WTC11 (cell line): ENCODE results near the gene SH2B3.

Experiments used
- CREM ChIP-seq: sonication (generic); formaldehyde crosslinking; IDR thresholded peaks from 2 replicates; pipeline ENCODE4 v1.8.1; 2022; ENCODE audit warnings: mild to moderate bottlenecking, missing genetic modification reagents, moderate library complexity
- ZNF416 ChIP-seq: fragments of 250-450 bp; sonication (Bioruptor Pico); IDR thresholded peaks from 2 replicates; pipeline ENCODE4 v1.9.0; 2021; ENCODE audit warnings: mild to moderate bottlenecking, inconsistent platforms
- TF ChIP-seq, protein P1 (sequence below): fragments of 200-600 bp; IDR thresholded peaks from 2 replicates; pipeline ENCODE4 v1.8.0; 2022; ENCODE audit warnings: antibody characterized with exemption

DNA sequence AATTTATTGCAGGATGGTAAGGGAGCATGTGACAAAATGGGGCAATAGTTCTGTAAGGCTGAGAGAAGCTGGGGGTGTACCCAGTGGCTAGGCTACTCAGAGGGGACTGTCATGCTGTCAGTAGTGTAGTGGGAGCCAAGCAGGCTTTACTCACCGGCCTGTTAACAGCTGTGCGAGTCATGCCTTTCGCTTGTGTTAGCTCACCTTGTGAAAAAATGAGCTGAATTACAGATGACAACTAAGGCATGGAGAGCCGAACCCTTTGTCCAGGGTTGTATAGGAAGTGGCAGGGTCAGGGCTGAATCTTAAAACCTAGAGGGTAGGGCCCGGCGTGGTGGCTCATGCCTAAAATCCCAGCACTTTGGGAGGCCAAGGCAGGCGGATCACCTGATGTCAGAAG lies 37.9 kb downstream of the SH2B3 start:
- TF ChIP-seq ZNF416, result no peak
- TF ChIP-seq, protein P1, sequence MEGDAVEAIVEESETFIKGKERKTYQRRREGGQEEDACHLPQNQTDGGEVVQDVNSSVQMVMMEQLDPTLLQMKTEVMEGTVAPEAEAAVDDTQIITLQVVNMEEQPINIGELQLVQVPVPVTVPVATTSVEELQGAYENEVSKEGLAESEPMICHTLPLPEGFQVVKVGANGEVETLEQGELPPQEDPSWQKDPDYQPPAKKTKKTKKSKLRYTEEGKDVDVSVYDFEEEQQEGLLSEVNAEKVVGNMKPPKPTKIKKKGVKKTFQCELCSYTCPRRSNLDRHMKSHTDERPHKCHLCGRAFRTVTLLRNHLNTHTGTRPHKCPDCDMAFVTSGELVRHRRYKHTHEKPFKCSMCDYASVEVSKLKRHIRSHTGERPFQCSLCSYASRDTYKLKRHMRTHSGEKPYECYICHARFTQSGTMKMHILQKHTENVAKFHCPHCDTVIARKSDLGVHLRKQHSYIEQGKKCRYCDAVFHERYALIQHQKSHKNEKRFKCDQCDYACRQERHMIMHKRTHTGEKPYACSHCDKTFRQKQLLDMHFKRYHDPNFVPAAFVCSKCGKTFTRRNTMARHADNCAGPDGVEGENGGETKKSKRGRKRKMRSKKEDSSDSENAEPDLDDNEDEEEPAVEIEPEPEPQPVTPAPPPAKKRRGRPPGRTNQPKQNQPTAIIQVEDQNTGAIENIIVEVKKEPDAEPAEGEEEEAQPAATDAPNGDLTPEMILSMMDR, result no peak
- TF ChIP-seq CREM, result no peak
